Neural crest cell (in vitro differentiated cells): ENCODE data around the gene ADSS1. TPM values are rescaled to one million over a fixed set of nuclear protein-coding genes. Genes with fewer than 3 reads are reported as not detected.

Source experiments
- DNase-seq: peaks from one replicate; pipeline ENCODE4 v3.0.0; 2021; ENCODE audit warnings: low read depth, mixed read lengths, low spot score
- H3K27ac Mint-ChIP-seq: one replicate; pipeline ENCODE4 v1.8.0; 2021; ENCODE audit warnings: mild to moderate bottlenecking, mixed read lengths; ENCODE audit not compliant: unreplicated experiment
- H3K27me3 Mint-ChIP-seq: 2 replicates; pipeline ENCODE4 v1.8.0; 2021; ENCODE audit warnings: low read depth, mild to moderate bottlenecking, mixed read lengths
- H3K36me3 Mint-ChIP-seq: 2 replicates; pipeline ENCODE4 v1.8.0; 2021; ENCODE audit warnings: low read depth, mild to moderate bottlenecking, mixed read lengths
- H3K4me1 Mint-ChIP-seq: 2 replicates; pipeline ENCODE4 v1.8.0; 2021; ENCODE audit warnings: mixed read lengths
- H3K4me3 Mint-ChIP-seq: one replicate; pipeline ENCODE4 v1.8.0; 2021; ENCODE audit warnings: mild to moderate bottlenecking, mixed read lengths
- H3K9me3 Mint-ChIP-seq: 2 replicates; pipeline ENCODE4 v1.8.0; 2021; ENCODE audit warnings: mixed read lengths
- total RNA-seq: library from RNA; stranded (reverse); gene quantifications from 2 replicates; pipeline ENCODE4 v1.2.1, GENCODE V29; 2021
- TF ChIP-seq, protein P1 (sequence below): fragments of 200-600 bp; sonication (generic); conservative IDR thresholded peaks from 2 replicates; pipeline ENCODE4 v1.5.0; 2021; ENCODE audit warnings: antibody characterized with exemption, mild to moderate bottlenecking

Gene ADSS1
- total RNA-seq, 1 donor from 2014 or later: 5.0 TPM

DNA sequence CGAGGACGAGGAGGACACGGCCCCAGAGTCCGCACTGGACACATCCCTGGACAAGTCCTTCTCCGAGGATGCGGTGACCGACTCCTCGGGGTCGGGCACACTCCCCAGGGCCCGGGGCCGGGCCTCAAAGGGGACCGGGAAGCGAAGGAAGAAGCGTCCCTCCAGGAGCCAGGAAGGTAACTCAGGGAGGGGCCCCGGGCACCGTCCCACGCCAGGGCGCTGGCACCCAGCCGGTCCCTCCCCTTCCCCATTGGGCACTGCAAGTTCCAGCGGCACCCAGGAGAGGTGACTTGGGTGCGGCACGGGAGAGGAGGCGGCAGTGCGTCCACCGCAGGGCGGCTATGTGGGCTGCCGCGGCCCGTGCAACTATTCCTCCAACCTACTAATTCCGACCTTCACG, 9.3 kb upstream of the ADSS1 start:
- DNase-seq: no peak
- no peaks in the 10 kb centered on the region for H3K4me1 Mint-ChIP-seq

DNA sequence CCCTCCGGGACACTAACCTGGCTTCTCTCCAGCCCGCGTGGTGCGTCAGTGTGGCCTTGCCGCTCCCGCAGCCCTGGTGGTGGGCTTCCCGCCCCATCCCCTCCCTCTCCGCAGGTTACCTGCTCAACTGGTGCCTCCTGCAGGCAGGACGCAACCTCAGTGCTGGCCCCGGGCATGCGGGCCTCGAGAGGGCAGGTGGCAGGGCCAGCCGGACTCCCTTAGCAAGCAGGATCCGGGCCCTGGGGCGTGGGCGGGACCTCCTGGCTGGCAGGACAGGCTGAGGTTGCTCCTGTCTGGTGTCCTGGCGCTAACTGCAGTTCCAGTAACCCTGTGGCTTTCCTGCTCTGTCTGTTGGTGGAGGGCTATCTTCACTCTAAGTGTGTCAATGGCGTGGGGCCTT, 8.6 kb upstream of the ADSS1 start:
- no peaks in the 10 kb centered on the region for H3K36me3 Mint-ChIP-seq
- no peaks in the 10 kb centered on the region for H3K9me3 Mint-ChIP-seq
- H3K27me3 Mint-ChIP-seq: no peaks in the 10 kb centered on the region
- DNase-seq: no peak
- no peaks in the 10 kb centered on the region for H3K4me1 Mint-ChIP-seq
- no peak overlapping the region for H3K4me3 Mint-ChIP-seq
- TF ChIP-seq, protein P1, sequence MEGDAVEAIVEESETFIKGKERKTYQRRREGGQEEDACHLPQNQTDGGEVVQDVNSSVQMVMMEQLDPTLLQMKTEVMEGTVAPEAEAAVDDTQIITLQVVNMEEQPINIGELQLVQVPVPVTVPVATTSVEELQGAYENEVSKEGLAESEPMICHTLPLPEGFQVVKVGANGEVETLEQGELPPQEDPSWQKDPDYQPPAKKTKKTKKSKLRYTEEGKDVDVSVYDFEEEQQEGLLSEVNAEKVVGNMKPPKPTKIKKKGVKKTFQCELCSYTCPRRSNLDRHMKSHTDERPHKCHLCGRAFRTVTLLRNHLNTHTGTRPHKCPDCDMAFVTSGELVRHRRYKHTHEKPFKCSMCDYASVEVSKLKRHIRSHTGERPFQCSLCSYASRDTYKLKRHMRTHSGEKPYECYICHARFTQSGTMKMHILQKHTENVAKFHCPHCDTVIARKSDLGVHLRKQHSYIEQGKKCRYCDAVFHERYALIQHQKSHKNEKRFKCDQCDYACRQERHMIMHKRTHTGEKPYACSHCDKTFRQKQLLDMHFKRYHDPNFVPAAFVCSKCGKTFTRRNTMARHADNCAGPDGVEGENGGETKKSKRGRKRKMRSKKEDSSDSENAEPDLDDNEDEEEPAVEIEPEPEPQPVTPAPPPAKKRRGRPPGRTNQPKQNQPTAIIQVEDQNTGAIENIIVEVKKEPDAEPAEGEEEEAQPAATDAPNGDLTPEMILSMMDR: no peak
- no peak overlapping the region for H3K27ac Mint-ChIP-seq

More for the DNA sequence above, 9.3 kb upstream of the ADSS1 start:
- TF ChIP-seq, protein P1: no peak
- Mint-ChIP-seq H3K36me3 (no peaks in the 10 kb centered on the region), H3K27me3 (no peaks in the 10 kb centered on the region), H3K9me3 (no peaks in the 10 kb centered on the region), H3K27ac (no peak overlapping the region), H3K4me3 (no peak overlapping the region)

DNA sequence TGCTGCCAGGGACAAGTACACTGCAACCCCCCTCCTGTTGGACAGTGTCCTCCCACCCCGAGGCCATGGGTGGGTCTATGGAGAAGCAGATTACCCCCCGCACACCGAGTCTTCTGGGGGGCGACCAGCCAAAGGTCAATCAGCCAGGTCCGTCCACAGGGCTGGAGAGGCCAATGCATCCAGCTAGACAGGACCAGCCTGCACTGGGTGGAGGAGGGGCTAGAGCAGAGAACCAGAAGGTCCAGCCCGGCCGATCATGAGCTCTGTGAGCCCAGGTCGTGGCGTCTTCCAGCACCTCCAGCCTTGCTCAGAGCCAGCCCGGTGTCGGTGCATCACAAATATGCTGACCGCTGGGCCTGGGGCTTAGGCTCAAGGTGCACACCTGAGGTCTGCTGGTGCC, 8.2 kb upstream of the ADSS1 start:
- TF ChIP-seq, protein P1: no peak
- Mint-ChIP-seq H3K36me3 (no peaks in the 10 kb centered on the region), H3K27ac (no peak overlapping the region), H3K4me3 (no peak overlapping the region), H3K4me1 (no peaks in the 10 kb centered on the region), H3K9me3 (no peaks in the 10 kb centered on the region), H3K27me3 (no peaks in the 10 kb centered on the region)
- no peak for DNase-seq

DNA sequence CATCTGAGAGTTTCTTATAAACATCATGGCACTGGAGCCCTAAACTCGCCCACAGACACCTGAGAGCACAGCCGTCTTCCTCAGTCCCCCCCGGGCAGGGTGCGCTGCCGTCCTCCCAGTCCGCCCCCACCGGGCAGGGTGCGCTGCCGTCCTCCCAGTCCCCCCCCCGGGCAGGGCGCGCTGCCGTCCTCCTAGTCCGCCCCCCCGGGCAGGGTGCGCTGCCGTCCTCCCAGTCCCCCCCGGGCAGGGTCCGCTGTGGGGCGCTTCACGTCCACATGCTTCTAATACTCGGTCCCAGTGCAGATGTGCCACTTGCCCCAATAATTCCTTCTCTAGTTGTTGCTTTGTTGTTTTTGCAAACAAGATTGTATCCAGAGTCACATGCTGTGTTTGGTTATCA, 6.9 kb upstream of the ADSS1 start:
- H3K4me1 Mint-ChIP-seq: peaks cover 4% of the 10 kb centered on the region
- H3K27me3 Mint-ChIP-seq: no peaks in the 10 kb centered on the region
- no peak overlapping the region for H3K27ac Mint-ChIP-seq
- TF ChIP-seq, protein P1: no peak
- no peaks in the 10 kb centered on the region for H3K9me3 Mint-ChIP-seq
- DNase-seq: no peak
- H3K36me3 Mint-ChIP-seq: no peaks in the 10 kb centered on the region
- peak overlapping the region; percentile 13 for H3K4me3 Mint-ChIP-seq

DNA sequence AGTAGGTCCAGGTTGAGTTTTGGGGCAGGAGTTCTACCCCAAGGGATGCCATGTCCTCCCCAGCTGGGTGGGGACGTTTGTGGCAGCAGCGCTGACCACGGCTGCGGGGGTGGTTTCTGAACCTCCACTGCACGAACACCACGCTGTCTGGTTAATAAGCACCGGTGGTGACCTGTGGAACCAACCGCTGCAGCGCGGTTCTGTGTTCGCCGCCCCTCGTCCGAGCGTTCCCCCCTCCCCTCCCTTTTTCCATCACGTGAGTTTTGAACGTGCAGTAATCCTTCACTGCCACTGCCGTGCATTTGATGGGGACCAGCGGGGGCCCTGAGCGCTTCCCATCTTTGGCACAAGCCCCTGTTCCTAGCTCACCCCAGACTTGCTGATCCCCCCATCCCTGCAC, 6.4 kb upstream of the ADSS1 start:
- no peaks in the 10 kb centered on the region for H3K36me3 Mint-ChIP-seq
- H3K4me1 Mint-ChIP-seq: peaks cover 4% of the 10 kb centered on the region
- no peaks in the 10 kb centered on the region for H3K27me3 Mint-ChIP-seq
- TF ChIP-seq, protein P1: no peak
- DNase-seq: no peak
- H3K9me3 Mint-ChIP-seq: no peaks in the 10 kb centered on the region
- H3K27ac Mint-ChIP-seq: no peak overlapping the region
- H3K4me3 Mint-ChIP-seq: no peak overlapping the region

DNA sequence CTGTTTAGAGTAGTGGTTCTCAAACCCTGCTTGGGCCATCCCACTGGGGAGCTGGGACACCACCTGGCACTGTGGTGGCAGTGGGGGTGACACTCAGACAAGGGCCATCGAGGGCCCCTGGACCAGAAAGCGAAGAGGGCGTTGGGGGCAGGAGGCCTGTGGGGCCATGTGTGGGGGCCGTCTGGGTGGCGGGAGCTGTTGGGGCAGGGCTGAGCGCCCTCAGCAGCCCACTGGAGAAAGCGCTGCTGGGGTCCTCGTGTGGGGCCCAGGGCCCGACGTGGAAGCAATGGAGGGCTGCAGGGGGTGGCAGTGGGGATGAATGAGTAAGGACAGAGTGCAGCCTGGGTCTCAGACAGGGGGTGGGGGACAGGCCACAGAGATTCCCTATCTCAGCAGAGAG, 5.9 kb upstream of the ADSS1 start:
- H3K4me1 Mint-ChIP-seq: peaks cover 4% of the 10 kb centered on the region
- no peak for DNase-seq
- no peaks in the 10 kb centered on the region for H3K9me3 Mint-ChIP-seq
- TF ChIP-seq, protein P1: no peak
- H3K36me3 Mint-ChIP-seq: no peaks in the 10 kb centered on the region
- H3K27me3 Mint-ChIP-seq: no peaks in the 10 kb centered on the region
- H3K27ac Mint-ChIP-seq: no peak overlapping the region
- H3K4me3 Mint-ChIP-seq: no peak overlapping the region
